ENCODE measurements around the gene HSPBAP1.

The HSPBAP1 gene

DNA sequence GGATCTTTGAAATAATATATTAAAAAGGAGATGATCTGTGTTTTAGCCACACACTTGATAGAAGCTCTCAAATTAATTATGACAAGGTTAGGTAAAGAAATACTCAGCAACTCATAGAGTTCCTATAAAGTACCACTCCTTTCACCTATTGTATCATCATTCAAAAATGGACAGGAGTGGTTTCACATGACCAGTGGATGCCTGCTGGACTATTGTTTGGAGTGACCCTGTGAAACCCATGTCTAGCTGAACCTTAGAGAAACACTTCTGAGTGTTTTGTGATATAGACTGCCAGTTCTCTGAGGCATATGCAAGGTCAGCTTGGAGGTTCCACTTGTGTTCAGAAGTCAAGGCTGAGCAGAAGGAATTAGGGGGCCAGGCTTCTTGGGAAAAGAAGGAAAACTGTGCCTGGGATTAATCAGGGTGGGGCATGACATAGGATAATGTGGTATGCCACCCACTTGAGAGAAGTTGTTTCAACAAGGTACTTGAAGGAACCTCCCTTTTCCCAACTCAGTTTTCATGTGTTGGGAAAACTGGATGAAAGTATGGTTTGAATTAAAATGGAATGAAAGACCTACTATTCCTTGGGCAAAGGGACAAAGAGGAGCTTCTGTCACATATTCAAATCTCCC is 97.6 kb downstream of the HSPBAP1 start:
- H3K4me3 ChIP-seq (ENCODE audit: low read length, poor library complexity, severe bottlenecking), result no peak overlapping the region

DNA sequence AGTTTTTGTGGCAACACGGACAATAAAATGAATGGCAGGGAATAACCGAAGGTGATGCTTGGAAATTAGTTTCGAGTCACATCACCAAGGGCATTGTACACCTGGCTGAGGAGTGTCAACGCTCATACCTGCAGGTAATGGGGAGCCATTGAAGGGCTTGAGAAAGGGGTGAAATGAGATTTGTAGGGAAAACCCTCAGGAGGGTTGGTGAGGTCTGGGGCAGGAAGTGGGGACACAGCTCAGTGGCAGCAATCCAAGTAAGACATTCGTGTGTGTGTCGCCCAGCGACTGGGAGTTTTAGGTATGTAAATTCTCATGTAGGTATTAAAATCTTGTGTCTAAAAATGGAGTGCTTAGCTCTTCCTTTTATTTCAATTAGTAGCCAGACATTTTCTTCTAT is 98.7 kb downstream of the HSPBAP1 start:
- no peaks in the 10 kb centered on the region for H3K9me3 ChIP-seq (ENCODE audit: insufficient read depth, low read depth, low read length)
- H3K4me2 ChIP-seq (ENCODE audit: low read depth, low read length, poor library complexity, severe bottlenecking), result no peak overlapping the region
- H4K20me1 ChIP-seq (ENCODE audit: insufficient read depth, low read length, poor library complexity, severe bottlenecking), result no peaks in the 10 kb centered on the region
- H3K4me1 ChIP-seq (ENCODE audit: insufficient read depth, low read length, poor library complexity, severe bottlenecking), result no peaks in the 10 kb centered on the region
- H3K4me3 ChIP-seq (ENCODE audit: low read length, poor library complexity, severe bottlenecking), result no peak overlapping the region
- no peaks in the 10 kb centered on the region for H3F3A ChIP-seq (ENCODE audit: low read depth)
- H3K27me3 ChIP-seq (ENCODE audit: insufficient read depth, low read length, poor library complexity, severe bottlenecking), result no peaks in the 10 kb centered on the region
- TF ChIP-seq EZH2phosphoT487 (IDR thresholded peaks at IDR 0.05; ENCODE audit: borderline replicate concordance), result no peak
- no peak for TF ChIP-seq CTCF (conservative IDR thresholded peaks at IDR 0.05; ENCODE audit: low read length)
- H3K9me2 ChIP-seq (replicated peaks; ENCODE audit: low read depth, low read length), result no peaks in the 10 kb centered on the region
- H2AFZ ChIP-seq (ENCODE audit: low read length), result no peak overlapping the region
- peaks cover 30% of the 10 kb centered on the region; the same call in 1 of the 2 replicates for H3K36me3 ChIP-seq (ENCODE audit: insufficient read depth, low read length)
- H3K79me2 ChIP-seq (ENCODE audit: insufficient read depth, low read length), result no peaks in the 10 kb centered on the region
- no peak overlapping the region for H3K9ac ChIP-seq (ENCODE audit: low read depth, low read length, poor library complexity, severe bottlenecking)

More for the DNA sequence above, 97.6 kb downstream of the HSPBAP1 start:
- H4K20me1 ChIP-seq (ENCODE audit: insufficient read depth, low read length, poor library complexity, severe bottlenecking), result no peaks in the 10 kb centered on the region
- no peaks in the 10 kb centered on the region for H3K4me1 ChIP-seq (ENCODE audit: insufficient read depth, low read length, poor library complexity, severe bottlenecking)
- no peak overlapping the region for H3K4me2 ChIP-seq (ENCODE audit: low read depth, low read length, poor library complexity, severe bottlenecking)
- H3K9ac ChIP-seq (ENCODE audit: low read depth, low read length, poor library complexity, severe bottlenecking), result no peak overlapping the region
- H3K36me3 ChIP-seq (ENCODE audit: insufficient read depth, low read length), result peaks cover 31% of the 10 kb centered on the region; the same call in 1 of the 2 replicates
- H3K9me3 ChIP-seq (ENCODE audit: insufficient read depth, low read depth, low read length), result no peaks in the 10 kb centered on the region
- TF ChIP-seq EZH2phosphoT487 (IDR thresholded peaks at IDR 0.05; ENCODE audit: borderline replicate concordance), result no peak
- no peak for TF ChIP-seq CTCF (conservative IDR thresholded peaks at IDR 0.05; ENCODE audit: low read length)
- H3K27me3 ChIP-seq (ENCODE audit: insufficient read depth, low read length, poor library complexity, severe bottlenecking), result no peaks in the 10 kb centered on the region
- H3F3A ChIP-seq (ENCODE audit: low read depth), result no peaks in the 10 kb centered on the region
- no peaks in the 10 kb centered on the region for H3K9me2 ChIP-seq (replicated peaks; ENCODE audit: low read depth, low read length)
- H2AFZ ChIP-seq (ENCODE audit: low read length), result no peak overlapping the region
- no peaks in the 10 kb centered on the region for H3K79me2 ChIP-seq (ENCODE audit: insufficient read depth, low read length)

DNA sequence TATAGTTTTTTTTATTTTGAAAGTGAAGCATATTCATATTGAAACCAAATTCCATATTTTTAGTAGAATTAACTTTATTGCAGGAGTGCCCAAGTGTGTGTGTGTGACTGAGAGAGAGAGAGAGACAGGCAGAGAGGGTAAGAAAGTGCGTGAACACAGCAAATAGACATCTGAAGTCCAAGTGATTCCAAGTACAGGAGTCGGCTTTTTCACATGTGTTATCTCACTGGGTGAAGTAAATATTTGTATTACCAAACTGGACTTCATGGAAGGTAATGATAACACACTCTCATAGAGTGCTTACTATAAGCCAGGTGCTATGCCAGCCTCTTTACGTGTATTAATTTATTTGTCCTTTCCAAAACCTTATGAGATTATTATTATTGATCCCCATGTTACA is 101.0 kb downstream of the HSPBAP1 start:
- Histone ChIP-seq H3K36me3 (ENCODE audit: insufficient read depth, low read length) (peaks cover 19% of the 10 kb centered on the region; the same call in 1 of the 2 replicates), H3K79me2 (ENCODE audit: insufficient read depth, low read length) (no peaks in the 10 kb centered on the region), H3K9me2 (replicated peaks; ENCODE audit: low read depth, low read length) (no peaks in the 10 kb centered on the region), H4K20me1 (ENCODE audit: insufficient read depth, low read length, poor library complexity, severe bottlenecking) (no peaks in the 10 kb centered on the region), H3F3A (ENCODE audit: low read depth) (no peaks in the 10 kb centered on the region), H3K9me3 (ENCODE audit: insufficient read depth, low read depth, low read length) (no peaks in the 10 kb centered on the region), H3K4me3 (ENCODE audit: low read length, poor library complexity, severe bottlenecking) (no peak overlapping the region), H3K9ac (ENCODE audit: low read depth, low read length, poor library complexity, severe bottlenecking) (no peak overlapping the region), H3K4me1 (ENCODE audit: insufficient read depth, low read length, poor library complexity, severe bottlenecking) (no peaks in the 10 kb centered on the region), H3K27me3 (ENCODE audit: insufficient read depth, low read length, poor library complexity, severe bottlenecking) (no peaks in the 10 kb centered on the region), H2AFZ (ENCODE audit: low read length) (no peak overlapping the region), H3K4me2 (ENCODE audit: low read depth, low read length, poor library complexity, severe bottlenecking) (no peak overlapping the region)
- TF ChIP-seq EZH2phosphoT487 (IDR thresholded peaks at IDR 0.05; ENCODE audit: borderline replicate concordance) (no peak), CTCF (conservative IDR thresholded peaks at IDR 0.05; ENCODE audit: low read length) (no peak)
